NCI-H345 treated with DMSO at 0.1 percent for 48 hours (cell line): ENCODE data around the gene KCNA5.

Experiments
- DNase-seq: peaks from one replicate; lab custom pipeline; 2025; ENCODE audit not compliant: unreplicated experiment; lab: John Stamatoyannopoulos, UW

KCNA5 gene

GRCh38 chr12:5063149-5063548 is 19.5 kb downstream of the KCNA5 start:
- peak; percentile 27 for DNase-seq

DNA sequence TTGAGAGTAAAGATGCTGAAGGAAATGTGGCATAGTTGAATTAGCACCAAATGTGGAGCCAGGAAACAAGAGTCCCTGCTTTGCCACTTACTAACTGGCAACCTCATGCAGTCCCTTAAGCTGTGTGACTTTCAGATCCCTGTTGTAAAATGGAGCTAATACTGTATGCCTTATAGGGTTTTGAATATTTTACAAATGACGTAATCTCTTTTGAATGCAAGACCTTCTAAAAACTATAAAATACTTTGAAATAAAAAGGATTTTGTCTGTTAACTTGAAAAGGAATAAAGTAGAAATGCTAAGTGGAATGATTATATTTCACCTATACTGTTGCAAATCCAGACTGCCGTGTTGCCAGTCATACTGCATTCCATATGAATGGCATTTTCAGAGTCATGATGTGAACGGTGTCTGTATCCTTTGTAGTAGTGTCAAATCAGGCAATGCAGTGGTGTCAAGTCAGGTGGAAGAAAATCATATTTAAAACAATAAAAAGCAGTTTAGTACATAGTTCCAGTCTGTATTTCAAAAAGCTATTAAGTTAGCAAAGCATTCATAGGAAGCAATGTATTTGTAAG is 21.3 kb downstream of the KCNA5 start:
- no peak for DNase-seq

- no peak for DNase-seq
Observed at GRCh38 chr12:5066251-5066650, 22.6 kb downstream of the KCNA5 start.

DNA sequence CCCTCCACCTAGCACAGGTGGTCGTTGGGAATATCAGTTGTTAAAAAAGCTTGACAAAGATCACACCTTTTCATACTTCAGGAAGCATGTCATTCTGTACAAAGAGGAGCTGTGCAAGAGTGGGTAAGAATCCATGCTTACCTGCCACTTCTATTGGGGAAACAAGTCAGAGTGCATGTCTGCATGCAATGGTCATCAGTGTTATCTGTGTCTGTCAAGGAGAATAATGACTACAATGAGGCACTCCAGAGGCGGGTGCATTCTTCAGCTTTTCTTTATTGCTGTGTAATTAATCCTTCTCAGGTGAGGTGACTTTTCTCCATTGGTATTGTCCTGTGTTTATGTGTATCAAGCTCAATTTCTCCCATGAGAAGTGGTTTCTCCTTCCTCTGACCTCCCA is 24.4 kb downstream of the KCNA5 start:
- peak; percentile 75 for DNase-seq

DNA sequence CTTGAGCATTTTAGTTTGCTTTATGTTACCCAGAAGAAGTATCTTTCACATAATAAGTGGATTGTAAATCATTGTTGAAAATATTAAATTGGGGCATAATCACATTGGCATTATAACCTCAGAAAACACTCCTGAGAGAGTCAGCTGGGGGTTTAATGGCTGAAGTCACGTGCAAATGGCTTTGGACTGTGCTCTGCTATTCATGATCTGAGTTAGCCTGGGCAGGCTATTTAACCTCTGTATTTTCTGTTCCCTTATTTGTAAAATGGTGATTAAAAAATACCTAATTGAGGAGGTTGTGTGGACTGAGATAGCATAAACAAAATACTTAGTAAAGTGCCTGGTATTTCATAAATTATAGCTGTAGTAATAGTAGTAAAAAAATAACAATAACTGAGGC is 24.9 kb downstream of the KCNA5 start:
- no peak for DNase-seq

- DNase-seq = no peak
Observed at GRCh38 chr12:5070090-5070489, 26.4 kb downstream of the KCNA5 start.

- peak; percentile 36 for DNase-seq
Observed at GRCh38 chr12:5071496-5071895, 27.8 kb downstream of the KCNA5 start.

- no peak for DNase-seq
Observed at GRCh38 chr12:5072311-5072710, 28.6 kb downstream of the KCNA5 start.

DNA sequence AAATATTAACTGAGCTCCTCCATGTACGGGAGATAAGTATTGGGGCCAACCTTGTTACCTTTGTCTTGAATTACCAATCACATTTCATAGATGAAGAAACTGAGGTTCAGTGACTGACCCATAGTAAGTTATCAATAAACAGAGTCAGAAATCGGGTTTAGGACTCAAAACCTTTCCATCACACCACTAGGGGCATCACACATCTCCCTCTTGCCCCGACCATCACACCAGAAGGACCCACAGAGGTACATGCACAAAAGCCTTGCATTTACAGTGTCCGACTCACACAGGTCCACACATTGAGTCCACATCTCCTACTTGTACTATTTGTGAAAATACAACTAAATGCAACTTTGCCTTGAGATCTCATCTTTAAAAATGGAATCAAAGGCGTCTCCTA is 29.4 kb downstream of the KCNA5 start:
- no peak for DNase-seq

DNA sequence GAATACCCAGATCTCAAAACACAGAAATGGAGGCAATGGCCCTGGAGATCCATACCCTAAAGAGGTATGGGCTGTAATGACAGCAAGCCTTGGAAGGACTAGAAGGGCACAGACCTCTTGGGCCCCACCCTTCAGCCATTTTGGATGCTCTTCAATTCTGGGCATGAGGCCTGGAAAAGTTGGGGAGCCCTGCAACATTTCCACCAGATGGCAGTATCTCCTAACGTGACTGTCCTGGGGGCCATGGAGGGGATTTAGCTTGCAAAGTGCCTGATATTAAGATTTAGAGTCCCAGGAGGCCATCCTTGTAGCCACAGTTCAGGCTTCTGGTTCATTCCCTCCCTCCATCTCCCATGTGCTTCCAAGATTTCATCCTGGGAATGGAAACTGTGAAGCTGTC is 30.2 kb downstream of the KCNA5 start:
- no peak for DNase-seq

GRCh38 chr12:5076761-5077160 is 33.1 kb downstream of the KCNA5 start:
- no peak for DNase-seq

DNA sequence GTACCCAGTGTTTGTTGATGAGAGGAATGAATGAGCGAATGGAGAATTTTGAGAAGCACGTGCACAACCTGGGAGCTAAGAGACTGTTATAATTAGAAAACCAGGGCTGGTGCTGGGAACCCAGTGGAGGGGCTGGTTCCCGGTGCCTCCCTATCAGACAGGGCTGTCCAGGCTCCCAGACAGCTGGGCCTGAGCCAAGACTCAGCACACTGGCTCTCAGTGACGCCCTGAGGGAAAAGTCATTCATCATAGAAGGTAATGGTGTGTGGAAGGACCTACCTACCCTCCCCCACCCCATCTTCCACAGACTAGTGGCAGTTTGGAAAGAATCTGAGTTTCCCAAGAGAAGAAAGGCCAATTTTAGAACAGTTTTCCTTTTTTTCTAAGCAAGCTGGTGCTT is 34.7 kb downstream of the KCNA5 start:
- DNase-seq = peak; percentile 76

- DNase-seq = no peak
Observed at GRCh38 chr12:5081016-5081415, 37.3 kb downstream of the KCNA5 start.

DNA sequence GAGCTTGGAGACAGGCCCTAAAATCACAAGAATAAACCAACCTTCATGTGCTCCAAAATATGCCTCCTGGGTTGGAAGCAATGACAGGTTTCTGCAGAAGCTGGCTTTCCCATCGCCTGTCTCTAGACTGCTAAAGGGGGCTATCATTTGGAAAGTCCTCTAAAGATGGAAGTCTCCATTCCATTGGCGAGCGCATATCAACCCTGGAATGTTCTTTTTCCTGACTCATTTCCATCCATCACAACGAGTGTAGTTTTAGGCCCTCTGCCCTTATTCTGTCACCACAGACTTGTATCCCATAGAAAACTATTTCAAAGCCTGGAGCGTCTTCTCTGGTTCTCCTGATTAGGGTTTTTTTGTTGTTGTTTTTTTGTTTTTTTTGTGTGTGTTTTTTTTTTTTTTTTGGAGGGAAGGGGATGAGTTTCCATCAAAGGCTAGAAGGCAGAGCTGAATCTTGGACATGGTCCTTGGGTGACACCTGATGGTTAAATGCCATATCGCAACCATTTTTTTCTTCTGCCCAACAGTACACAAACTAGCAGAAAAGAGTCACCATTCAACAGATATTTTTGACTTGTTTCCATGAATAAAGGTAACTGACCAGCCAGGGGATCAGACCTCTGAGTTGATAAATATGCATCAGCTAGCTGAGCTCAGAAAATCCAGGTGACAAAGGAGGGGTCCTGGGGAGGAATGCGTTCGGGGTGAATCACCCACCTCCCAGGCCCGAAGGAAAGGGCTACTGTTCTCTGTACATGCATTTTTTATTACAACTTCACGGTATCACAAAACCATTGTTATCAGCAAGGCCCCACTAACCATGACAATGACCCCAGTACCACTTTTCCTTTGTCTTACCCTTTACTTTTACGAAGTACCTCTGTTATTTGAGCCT is 40.5 kb downstream of the KCNA5 start:
- DNase-seq = peak; percentile 50

DNA sequence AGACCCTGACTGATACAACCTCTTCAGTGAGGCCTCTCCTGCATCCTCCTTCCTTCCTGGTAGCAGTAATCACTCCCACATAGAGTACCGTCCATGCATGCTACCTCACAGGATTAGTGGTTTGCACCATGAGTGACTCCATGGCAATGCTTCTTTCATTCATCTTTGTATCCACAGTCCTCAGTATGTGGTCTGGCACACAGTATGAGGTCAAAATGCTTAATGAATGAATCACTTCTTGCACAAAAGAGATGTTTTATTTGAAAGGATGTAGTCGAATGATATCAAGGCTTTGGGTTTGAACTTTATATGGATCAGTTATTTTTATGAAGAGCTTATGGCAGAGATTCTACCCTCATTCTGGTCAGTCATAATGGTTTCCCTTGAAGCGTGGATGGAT is 42.2 kb downstream of the KCNA5 start:
- DNase-seq = no peak

DNA sequence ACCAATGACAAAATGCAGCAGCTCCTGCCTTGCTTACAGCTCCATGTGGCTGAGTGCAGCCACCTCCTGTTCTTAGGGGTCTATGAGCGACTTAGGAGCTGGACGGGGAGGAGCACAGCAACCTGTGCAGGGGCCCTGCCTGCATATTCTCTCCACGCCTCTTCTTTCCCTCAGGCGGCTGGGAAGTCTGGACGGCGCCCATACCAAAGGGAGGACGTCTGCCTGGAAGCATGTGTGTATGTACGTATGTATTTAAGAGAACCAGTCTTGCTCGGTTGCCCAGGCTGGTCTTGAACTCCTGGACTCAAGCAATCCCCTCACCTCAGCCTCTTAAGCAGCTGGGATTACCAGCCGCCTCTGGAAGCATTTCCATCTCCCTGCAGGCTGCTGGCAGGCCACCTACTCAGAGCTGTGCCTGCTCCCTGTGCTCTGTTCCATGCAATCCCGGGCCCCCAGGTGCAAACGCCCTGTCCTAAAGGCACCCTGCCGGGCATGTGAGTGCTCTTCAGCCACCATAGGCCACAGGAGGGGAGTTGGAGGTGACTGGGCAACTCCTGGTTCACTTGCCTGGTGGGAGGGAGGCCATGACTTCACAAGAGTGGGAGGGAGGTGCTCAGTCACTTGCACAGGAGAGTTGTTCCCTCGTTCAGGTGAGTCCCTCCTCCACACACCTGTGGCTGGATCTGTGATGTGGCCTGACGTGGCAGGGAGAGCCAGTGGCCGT is 44.3 kb downstream of the KCNA5 start:
- no peak for DNase-seq

GRCh38 chr12:5088586-5089264 is 45.0 kb downstream of the KCNA5 start:
- DNase-seq = no peak

DNA sequence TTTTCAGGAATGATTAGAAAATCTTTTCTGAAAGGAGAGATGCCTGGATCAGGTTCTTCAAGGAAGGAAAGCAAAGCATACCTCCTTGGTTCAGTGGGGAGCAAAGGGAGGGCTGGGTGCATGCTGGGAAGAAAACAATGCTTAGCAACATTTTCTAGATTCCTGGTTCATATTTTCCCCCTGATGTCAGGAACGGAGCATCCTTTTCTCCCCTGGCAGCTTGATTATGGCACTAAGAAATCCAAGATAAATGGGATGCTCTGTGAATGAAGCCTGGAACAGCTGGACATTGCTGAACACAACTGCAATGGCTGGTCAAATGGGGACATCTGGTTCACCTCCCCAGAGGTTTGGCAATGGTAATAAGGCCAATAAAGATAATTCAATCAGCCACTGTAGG is 50.9 kb downstream of the KCNA5 start:
- no peak for DNase-seq

GRCh38 chr12:5094986-5095385 is 51.3 kb downstream of the KCNA5 start:
- DNase-seq = no peak
